IPS DF 19.7 (cell line): ENCODE measurements around the gene FAM72B.
A peak's percentile ranks its signal among the peaks of the same experiment; 100 is the strongest.
"Not testable (repeated sequence)": the region's sequence is repeated elsewhere in the genome, so short reads cannot be mapped to it uniquely, and the experiment has no call there.

Source experiments
- DNase-seq: peaks from one replicate; pipeline ENCODE4 v3.0.0-alpha.2; 2013; ENCODE audit warnings: low read depth, low spot score

The FAM72B gene

DNA sequence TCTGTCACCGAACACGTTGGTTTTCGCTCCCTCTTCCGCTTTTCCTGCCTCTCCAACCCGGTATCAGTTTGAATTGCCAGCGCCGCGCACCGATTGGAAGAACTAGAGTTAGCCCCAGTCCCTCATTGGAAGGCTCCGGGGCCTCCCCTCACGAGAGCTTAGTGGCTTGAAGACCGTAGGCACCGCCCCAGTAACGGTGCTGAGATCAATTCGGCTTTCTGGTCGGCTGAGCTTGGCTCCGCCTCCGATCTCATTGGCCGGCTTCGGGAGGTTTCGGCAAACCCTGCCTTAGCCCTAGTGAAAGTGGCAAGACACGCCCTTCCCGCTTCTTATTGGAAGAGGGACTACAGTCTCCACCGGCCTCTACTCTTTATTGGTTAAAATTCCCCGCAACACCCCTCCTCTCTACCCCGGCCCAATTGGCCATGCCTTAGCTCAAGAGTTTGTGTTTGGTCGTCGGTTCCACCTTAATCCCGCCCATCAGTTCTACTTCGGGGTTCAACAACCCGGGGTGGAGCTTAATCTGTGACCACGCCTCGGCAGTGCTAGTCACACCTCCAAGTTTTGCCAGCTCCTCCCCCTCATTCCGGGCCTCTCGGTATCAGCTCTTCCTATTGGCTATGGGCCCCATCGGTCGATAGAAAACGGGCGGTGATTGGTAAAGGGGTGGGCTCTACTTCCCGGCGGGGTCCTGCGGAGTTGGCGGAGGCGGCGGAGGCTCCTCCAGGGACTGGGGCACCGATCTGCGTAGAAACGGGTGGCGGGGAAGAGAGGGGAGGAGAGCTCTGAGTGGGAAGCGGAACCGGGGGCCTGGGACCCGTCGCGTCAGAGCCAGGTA is at the start of gene FAM72B, which contains the start of gene SRGAP2C:
TSS of gene FAM72B (minus strand) at position 51 of the 838 bp plus-strand sequence. CDS start 851 bp downstream, outside the sequence.
TSS of gene SRGAP2C (plus strand) at position 686 of the 838 bp plus-strand sequence. CDS start 2,472 bp downstream, outside the sequence.
- DNase-seq = peak; percentile 94

DNA sequence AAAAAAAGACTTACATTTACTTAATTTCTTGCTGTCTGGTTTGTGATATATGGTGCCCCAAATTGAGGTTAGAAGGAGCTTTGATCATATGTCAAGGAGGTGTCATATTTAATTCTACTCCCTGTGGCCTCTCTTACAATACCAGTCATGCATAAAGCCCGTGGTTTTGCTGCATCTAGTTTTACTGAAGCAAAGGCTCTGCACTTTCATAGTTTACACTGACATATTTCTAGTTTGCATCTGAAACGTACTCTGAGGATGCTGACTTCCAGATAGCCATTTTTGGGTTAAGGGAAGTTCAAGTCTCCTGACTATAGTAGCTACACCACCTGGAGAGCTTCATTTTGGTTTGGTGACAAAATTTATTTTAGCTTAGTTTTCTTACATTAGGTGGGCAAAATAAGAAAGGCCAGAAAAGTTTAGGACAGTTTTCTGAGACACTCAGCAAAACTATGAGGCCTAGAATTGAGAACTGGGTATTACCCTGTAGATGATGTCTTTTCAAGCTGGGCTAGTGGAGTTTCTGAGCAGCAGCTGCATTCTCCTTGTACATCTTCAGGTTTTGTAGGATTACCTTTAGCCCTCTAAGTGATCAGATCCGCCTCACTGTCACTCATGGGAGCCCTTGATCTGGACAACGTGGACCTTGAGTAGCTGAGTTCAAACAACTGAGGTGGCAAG is 48.4 kb upstream of the FAM72B start:
- not testable (repeated sequence) for DNase-seq

DNA sequence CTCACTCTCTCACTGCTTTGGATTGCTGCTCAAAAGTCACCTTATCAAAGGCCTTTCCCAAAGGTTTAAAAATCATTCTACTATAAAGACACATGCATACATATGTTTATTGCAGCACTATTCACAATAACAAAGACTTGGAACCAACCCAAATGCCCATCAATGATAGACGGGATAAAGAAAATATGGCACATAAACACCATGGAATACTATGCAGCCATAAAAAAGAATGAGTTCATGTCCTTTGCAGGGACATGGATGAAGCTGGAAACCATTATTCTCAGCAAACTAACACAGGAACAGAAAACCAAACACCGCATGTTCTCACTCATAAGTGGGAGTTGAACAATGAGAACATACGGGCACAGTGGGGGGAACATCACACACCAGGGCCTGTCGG is 46.5 kb upstream of the FAM72B start:
- not testable (repeated sequence) for DNase-seq

DNA sequence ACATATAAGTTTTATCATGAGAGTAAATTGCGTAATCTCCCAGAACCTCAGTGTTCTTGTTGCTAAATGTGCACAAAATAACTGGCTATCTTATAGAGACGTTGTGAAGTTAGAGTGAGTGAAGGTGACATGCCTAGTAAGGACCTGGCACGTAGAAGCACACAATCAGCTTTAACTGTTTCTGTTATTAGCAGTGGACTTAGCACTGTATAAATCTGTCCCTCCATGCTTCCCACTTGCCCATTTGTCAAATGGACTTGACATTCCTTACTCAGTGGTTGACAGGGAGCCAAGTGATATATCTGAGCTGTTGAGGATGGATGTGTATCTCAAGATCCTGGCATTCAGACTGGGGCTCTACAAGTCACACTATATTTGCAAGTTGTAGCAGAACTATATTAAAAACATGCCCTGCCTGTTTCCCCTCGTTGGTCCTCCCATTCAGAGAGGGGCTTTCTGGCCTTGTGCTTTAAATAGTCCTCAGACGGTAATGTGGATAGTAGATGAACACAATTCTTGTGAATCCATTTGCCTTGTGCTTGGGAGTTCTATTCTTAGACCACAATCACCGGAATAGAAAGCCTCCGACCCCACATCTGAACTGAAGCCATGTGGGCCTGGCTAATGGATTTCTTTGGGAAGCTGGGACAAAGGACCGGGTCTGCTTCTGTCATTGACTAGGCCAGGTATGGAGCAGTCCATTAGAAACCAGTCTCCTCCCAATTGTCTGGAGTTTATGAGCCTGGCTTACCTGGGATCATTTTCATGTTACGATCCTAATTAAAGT is 43.6 kb upstream of the FAM72B start:
- DNase-seq = not testable (repeated sequence)

- DNase-seq = not testable (repeated sequence)
These were observed 42.8 kb upstream of the FAM72B start for GRCh38 chr1:121226925-121227324.

DNA sequence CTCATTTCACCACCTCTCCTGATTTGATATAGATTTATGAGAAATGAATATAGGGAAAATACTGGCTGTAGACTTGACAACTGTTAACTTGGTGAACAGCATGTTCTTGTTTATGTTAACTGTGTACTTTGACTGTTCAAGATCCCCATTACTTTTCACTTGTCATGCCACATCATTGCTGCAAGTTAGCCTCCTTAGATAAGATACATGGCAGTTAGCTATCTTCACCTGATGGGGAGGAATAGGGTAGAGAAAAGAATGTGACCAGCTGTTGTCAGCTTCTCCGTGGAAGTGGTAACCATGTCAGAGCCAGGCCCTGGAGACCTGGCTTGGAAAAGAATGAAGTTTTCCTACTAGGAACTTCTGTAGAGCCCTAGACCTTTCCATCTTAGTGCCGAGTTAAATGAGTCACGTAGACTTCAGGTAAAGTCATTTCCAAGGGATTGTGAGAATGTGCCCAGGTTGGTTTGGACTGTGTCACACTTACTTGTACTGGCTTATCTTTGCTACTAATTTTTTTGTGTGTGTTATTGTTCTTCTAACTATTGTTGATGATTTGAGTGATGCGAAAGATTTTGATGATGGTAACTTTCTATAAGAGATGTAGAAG is 42.3 kb upstream of the FAM72B start:
- not testable (repeated sequence) for DNase-seq

DNA sequence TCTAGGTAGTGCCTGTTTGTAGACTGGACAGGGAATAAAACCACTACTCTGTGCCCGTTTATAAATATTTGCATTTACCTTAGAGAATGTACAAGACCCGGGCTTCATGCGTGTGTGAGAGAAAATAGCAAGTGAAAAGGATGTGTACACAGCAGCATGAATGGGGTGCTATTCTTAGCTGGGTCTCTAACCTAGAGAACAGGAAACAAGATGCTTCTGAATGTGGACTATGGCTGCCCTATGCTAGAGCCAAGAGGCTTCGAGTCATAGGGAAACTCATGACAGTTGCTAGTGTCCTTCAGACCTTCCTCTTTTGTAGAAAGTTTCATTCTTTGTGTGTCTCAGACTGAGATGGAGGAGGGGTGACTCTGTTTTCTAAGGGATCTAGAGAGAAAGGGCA is 40.6 kb upstream of the FAM72B start:
- DNase-seq = not testable (repeated sequence)

GRCh38 chr1:121221770-121222169 is 37.6 kb upstream of the FAM72B start:
- DNase-seq = not testable (repeated sequence)

DNA sequence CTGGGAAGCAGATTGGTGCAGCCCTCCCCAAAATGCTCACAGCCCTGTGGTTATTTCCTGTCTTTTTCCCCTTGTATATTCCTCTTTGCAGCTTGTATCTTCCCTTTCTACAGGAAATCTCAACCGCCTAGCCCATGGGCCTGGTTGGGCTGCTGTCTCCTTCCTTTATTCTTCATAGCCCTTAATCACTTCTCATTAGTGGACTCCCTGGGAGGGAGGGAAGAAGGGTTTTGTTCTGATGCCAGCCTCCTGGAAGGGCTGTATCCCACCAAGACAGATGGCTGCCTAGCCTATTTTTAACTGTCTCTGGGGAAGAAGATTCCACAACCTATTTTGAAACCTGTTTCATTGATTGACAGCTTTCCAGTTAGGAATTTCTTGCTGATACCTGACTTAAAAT is 32.5 kb upstream of the FAM72B start:
- not testable (repeated sequence) for DNase-seq

GRCh38 chr1:121215699-121216417 is 31.7 kb upstream of the FAM72B start:
- DNase-seq = not testable (repeated sequence)

DNA sequence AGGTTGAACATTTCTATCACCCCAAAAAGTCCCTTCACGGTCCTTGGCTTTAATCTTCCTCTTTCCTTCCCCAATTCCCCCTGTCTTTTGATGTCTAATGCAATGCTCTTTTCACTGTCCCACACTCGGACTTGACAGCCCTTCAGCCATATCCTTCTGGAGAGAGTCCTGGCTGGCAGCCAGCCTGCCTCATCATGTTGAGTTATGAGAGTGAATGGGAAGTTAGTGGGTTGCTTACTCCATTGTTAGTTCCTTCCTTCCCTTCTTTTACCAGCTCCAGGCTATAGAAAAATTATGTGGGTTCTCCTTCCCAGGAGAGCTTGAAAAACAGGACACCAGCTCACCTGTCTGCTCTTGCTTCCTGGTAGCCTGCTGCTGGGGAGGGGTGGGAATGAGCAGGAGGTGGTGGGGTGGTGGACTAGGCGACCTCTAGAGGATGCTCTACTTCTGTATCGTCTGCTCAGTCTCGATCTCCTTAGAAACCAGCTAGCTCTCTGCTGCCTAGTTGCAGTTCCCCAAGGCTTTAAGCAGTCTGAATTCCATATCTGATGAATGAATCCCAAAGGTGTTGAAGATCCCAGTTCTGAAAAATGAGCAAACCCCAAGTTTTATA is 30.5 kb upstream of the FAM72B start:
- DNase-seq = not testable (repeated sequence)

DNA sequence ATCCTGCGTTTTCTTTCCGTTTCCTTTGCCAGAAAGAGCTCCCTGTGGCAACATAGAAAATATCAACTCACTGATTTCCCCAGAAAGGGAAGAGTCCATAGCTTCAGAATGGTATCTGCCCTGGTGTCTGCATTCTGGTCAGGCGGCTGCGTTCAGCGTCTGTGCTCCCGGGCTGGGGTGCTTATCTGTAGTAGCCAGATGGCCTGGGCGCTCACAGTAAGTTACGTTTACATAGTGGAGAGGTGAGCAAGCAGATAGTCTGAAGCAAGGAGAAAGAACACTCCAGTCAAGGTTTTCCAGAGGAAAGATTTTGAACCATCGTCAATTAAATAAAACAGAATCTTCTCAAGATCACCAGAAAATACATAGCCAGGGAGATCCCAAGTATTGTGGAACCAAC is 29.4 kb upstream of the FAM72B start:
- not testable (repeated sequence) for DNase-seq

- DNase-seq = not testable (repeated sequence)
These were observed 26.6 kb upstream of the FAM72B start for GRCh38 chr1:121210778-121211177.

GRCh38 chr1:121208375-121208774 is 24.2 kb upstream of the FAM72B start:
- not testable (repeated sequence) for DNase-seq

DNA sequence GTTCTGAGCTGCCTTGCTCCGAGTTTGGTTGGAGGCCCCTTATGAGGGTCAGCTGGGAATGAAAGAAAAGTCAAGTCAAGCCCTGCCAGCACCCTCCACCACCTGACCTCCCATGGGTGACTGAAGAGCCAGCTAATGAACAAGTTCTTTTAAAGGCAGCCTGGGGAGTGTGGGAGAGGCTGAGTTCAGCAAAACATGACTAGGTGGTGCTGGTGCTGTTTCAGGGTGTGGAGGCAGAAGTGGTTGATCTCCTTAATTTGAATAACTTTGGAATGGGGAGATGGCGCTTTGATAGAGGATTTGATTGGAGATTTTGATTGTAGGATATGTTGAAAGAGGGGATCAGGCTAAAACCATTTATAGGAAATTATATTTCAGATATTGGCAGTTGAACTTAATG is 23.2 kb upstream of the FAM72B start:
- not testable (repeated sequence) for DNase-seq

DNA sequence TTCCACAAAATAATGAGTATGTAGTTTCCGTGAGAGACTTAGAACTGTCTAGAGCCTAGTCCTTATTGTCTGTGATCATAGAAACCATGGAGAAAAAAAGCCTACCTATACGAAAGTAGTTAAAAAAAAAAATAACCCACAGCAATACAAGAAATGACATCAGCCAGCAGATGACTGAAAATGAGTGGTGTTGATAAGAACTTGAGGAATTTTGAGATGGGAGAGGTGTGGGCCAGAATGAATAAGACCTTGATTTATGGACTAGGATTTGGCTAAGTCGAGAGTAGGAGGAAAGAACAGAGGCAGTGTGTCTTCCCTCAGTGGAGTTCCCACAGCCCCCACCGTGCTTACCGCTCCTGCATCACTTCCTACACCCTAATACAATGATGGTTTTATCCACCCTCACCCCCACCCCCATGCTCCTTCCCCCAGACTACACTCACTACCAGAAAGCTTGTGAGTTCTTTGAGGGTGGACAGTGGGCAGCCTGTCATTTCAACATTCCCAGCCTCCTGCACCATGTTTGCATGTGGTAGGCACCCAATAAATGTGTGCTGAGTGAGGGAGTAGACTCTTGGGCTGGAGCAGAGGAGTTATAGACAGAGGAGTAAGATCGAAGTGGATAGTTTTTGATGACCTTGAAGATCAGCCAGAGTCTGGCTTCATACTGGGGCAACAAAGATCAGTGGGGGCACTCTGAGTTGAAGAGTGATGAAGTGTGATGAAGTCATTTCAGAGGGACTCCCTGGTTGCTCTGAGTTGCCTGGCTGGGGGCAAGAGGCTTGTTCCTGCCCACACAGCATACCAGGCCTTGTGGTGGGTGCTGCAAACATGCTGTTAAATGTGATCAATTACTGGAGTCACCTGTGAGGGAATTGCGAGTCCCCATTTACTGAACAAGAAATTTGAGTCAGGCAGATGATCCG is 21.9 kb upstream of the FAM72B start:
- not testable (repeated sequence) for DNase-seq

DNA sequence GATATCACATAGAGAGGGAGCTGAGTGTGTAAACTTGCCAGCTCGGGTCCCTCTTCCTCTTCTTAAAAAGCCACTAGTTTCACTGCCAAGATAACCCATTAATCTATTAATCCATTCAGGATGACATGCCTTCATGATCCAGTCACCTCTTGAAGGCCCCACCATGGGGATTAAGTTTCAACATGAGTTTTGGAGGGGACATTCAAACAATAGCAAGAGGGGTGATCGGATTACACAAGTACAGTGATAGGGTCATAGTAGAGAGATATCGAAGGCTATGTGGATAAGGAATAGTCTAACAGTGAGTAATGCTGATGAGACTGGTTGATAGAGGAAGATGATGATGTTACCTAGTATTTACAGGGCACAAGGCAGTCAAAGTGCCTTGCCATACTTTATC is 18.8 kb upstream of the FAM72B start:
- DNase-seq = not testable (repeated sequence)

GRCh38 chr1:121200985-121201981 is 17.1 kb upstream of the FAM72B start:
- DNase-seq = not testable (repeated sequence)
